GM13977 (cell line): Measurements from ENCODE around the gene WDR72.
"Not testable (repeated sequence)": the region's sequence is repeated elsewhere in the genome, so short reads cannot be mapped to it uniquely, and the experiment has no call there.

Experiments used
- DNase-seq: peaks from one replicate; pipeline ENCODE4 v3.0.0; 2012; ENCODE audit warnings: low spot score
- in situ Hi-C: fragments of 300-500 bp; cut with MboI; formaldehyde crosslinking; loops from one replicate; pipeline ENCODE4 v1.12.0; 2022; ENCODE audit warnings: low sequenced_read_pairs, low pct_unique_long_range_greater_than_20kb, mixed read lengths, inconsistent platforms; ENCODE audit not compliant: unreplicated experiment
- TF ChIP-seq, protein P1 (sequence below): IDR thresholded peaks from 2 replicates; pipeline ENCODE4 v1.5.1; 2012; ENCODE audit warnings: mild to moderate bottlenecking, control low read depth; ENCODE audit not compliant: insufficient read depth; ENCODE audit errors: extremely low read depth, missing control alignments

The WDR72 gene

DNA sequence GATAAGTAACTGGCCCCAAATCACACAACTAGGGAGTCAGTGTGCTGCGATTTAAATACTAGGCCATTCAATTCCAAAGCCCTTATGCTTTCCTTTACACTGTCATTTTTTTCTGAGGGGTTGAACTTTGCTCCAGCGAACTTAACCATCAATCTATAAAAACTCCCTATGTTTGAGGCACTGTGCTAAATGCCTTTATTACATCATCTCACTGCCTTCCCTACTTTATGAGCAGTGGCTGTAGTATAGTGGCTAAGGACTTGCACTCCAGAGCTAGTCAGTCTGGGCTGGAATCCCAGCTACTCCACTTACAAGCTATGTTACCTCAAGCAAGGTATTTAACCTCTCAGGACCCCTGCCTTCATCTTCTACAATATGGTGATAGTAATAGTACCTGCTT, 26.9 kb upstream of the WDR72 start:
- DNase-seq: no peak
- TF ChIP-seq, protein P1, sequence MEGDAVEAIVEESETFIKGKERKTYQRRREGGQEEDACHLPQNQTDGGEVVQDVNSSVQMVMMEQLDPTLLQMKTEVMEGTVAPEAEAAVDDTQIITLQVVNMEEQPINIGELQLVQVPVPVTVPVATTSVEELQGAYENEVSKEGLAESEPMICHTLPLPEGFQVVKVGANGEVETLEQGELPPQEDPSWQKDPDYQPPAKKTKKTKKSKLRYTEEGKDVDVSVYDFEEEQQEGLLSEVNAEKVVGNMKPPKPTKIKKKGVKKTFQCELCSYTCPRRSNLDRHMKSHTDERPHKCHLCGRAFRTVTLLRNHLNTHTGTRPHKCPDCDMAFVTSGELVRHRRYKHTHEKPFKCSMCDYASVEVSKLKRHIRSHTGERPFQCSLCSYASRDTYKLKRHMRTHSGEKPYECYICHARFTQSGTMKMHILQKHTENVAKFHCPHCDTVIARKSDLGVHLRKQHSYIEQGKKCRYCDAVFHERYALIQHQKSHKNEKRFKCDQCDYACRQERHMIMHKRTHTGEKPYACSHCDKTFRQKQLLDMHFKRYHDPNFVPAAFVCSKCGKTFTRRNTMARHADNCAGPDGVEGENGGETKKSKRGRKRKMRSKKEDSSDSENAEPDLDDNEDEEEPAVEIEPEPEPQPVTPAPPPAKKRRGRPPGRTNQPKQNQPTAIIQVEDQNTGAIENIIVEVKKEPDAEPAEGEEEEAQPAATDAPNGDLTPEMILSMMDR: no peak
- in situ Hi-C loops: no loop called here

DNA sequence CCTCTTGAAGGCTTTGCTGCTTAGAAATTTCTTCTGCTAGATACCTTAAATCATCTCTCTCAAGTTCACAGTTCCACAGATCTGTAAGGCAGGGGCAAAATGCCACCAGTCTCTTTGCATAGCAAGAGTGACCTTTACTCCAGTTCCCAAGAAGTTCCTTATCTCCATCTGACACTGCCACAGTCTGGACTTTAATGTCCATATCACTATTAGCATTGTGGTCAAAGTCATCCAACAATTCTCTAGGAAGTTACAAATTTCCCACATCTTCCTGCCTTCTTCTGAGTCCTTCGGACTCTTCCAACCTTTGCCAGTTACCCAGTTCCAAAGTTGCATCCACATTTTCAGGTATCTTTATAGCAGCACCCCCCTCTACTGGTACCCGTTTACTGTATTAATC, 25.8 kb upstream of the WDR72 start:
- in situ Hi-C loops, DNase-seq: not testable (repeated sequence)

DNA sequence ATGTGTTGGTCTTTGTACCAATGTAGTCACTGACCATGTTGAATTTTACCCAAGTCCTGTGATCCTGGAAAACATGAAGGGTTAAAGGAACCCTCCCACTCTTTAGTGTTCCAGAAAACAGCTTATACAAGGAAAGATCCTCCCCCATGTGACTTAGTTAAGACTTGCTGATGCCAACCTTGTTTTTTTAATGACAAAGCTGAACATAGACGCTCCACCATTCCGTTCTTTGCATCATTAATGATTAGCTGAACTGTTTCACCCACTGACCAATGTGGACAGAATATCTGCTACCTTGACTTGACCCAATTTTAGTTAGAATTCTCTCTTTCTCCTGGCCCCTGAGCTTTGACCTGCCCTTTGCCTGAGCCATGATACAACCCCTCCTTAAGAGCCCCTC, 3.5 kb upstream of the WDR72 start:
- TF ChIP-seq, protein P1: no peak
- no peak for DNase-seq
- in situ Hi-C loops: no loop called here

DNA sequence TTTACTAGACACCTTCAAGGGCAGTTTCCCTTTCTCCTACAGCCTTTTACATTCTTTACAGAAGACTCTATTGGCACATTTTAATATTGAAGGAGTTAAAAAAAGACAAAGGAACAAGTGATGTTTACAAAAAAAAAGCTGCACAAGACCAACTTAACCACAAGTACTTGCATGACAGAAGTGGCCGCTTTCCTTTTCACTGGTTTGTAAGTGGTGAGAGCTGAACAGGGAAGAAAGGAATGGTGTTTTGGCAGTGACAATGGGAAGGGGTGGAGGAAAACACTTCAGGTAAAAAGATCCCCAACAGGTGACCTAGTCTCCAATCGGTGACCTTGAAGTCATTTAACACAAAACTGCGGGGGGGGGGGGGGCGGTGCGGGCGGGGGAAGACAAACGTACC, 1.1 kb downstream of the WDR72 start:
- TF ChIP-seq, protein P1: no peak
- in situ Hi-C loops: no loop called here
- no peak for DNase-seq

DNA sequence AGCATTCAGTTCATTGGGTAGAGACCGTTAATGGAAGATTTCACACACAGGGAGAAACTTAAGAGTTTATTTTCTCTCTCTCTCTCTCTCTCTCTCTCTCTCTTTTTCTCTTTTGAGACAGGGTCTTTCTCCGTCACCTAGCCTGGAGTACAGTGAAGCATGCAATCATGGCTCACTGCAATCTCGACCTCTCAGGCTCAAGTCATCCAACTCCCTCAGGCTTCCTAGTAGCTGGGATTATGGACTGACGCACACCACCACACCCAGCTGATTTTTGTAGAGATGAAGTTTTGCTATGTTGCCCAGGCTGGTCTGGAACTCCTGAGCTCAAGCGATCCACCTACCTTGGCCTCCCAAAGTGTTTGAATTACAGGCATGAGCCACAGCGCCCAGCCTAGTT, 1.6 kb downstream of the WDR72 start:
- DNase-seq: no peak
- in situ Hi-C loops: no loop called here
- TF ChIP-seq, protein P1: no peak

DNA sequence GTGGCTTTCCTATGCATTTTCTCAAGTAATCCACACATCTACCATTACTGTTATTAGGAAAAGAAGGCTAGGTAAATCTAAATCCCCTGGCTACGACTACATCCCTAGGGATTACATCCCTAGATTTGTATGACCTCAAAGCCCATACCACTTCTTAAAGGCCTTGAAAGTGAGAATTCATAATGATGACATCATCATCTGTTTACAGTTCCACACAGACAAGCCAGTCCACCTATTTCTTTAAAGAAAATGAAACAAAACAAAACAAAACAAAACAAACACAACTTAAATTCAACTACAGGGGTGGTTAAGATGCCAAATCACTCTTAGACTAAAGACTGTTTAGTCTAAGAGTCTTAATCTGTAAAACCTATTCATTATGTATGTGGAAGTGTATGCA, 5.7 kb downstream of the WDR72 start:
- TF ChIP-seq, protein P1: no peak
- in situ Hi-C loops: no loop called here
- DNase-seq: no peak

DNA sequence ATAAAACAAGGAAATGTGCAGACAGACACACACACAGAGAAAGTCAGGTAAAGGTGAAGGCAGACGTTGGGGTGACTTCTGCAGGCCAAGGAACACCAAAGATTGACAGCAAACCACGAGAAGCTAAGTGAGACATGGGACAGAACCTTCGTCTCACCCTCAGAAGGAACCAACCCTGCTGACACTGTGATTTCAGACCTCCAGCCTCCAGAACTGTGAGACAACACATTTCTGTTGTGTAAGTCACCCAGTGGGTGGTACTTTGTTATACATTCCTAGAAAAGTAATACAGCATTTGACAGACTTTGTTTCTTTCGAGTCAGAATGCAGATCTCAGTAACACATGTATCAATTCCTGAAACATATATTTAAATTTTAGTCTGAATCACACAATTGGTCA, 7.1 kb downstream of the WDR72 start:
- DNase-seq: no peak
- in situ Hi-C loops: no loop called here
- TF ChIP-seq, protein P1: no peak
